HFFc6 (cell line): ENCODE data around the gene EGFL7. TPM values are rescaled to one million over a fixed set of nuclear protein-coding genes. Genes with fewer than 3 reads are reported as not detected.

Experiments used
- DNase-seq: peaks from one replicate; pipeline ENCODE4 v3.0.0-alpha.2; 2018
- H3K27ac Mint-ChIP-seq: 2 replicates; pipeline ENCODE4 v1.8.0; 2020; ENCODE audit warnings: mild to moderate bottlenecking, mixed read lengths
- H3K27me3 Mint-ChIP-seq: 2 replicates; pipeline ENCODE4 v1.8.0; 2021; ENCODE audit warnings: mild to moderate bottlenecking, moderate library complexity, mixed read lengths; ENCODE audit not compliant: insufficient read depth
- H3K36me3 Mint-ChIP-seq: 2 replicates; pipeline ENCODE4 v1.8.0; 2021; ENCODE audit warnings: low read depth, mixed read lengths
- H3K4me1 Mint-ChIP-seq: 2 replicates; pipeline ENCODE4 v1.8.0; 2020; ENCODE audit warnings: low read depth, mixed read lengths
- H3K4me3 Mint-ChIP-seq: 2 replicates; pipeline ENCODE4 v1.8.0; 2020; ENCODE audit warnings: mild to moderate bottlenecking, moderate library complexity, mixed read lengths
- H3K9me3 Mint-ChIP-seq: 2 replicates; pipeline ENCODE4 v1.8.0; 2020; ENCODE audit warnings: mild to moderate bottlenecking, mixed read lengths
- total RNA-seq, 6 experiments: library from RNA; stranded (reverse); fragmentation: NEBNext Ultra II Directional; extraction: Animal tissue kit (Norgen Biotek cat#: 25700); gene quantifications; 2 replicates in 1 of 6; 3 replicates in 5 of 6; pipeline ENCODE4 v1.2.3, GENCODE V29; 2021
- TF ChIP-seq, protein P1 (sequence below): fragments of 200-600 bp; sonication (generic); IDR thresholded peaks from 2 replicates; pipeline ENCODE4 v1.5.0; 2021; ENCODE audit warnings: antibody characterized with exemption, mild to moderate bottlenecking

The EGFL7 gene
- total RNA-seq, 6 experiments from 2014 or later, result 3.5 to 6.3 (median 5.6) TPM

DNA sequence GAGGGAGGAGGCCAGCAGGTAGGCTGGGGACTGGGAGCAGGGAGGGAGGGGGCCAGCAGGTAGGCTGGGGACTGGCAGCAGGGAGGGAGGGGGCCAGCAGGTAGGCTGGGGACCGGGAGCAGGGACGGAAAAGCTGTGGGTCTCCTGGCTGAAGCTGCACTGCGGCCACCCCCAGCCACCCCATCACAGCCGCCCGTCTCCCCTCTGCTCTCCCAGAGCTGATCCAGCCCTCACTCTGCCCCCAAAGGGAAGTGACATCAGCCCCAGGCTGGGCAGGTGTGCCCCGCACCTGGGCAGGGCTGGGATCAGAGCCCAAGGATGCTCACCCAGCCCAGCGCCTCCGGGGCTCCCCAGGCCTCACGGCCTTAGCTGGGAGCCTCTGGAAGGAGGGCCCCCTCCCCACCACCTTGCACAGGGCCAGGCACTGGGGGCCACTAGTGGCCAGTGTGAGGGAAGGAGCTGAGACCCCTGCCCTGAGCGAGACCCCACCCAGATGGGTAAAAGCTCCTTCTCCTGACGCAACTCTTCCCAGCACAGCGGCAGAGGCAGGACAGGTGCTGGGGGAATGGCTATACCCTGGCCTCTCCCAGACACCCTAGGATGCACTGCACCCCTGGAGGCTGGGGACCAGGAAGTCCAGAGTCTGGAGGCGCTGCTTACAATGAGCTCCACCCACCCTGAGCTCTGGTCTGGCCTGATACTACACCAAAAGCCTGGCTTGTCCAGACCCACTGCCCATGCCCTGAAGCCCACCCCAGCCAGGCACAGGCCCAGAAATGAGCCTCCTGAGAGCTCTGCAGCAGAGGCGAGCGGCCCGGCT is 13.0 kb downstream of the EGFL7 start:
- no peak for DNase-seq
- Mint-ChIP-seq H3K4me1 (no peaks in the 10 kb centered on the region), H3K36me3 (no peaks in the 10 kb centered on the region), H3K4me3 (no peak overlapping the region), H3K27me3 (no peaks in the 10 kb centered on the region; the same call in 1 of the 2 replicates), H3K9me3 (no peaks in the 10 kb centered on the region), H3K27ac (no peak overlapping the region)
- TF ChIP-seq, protein P1, sequence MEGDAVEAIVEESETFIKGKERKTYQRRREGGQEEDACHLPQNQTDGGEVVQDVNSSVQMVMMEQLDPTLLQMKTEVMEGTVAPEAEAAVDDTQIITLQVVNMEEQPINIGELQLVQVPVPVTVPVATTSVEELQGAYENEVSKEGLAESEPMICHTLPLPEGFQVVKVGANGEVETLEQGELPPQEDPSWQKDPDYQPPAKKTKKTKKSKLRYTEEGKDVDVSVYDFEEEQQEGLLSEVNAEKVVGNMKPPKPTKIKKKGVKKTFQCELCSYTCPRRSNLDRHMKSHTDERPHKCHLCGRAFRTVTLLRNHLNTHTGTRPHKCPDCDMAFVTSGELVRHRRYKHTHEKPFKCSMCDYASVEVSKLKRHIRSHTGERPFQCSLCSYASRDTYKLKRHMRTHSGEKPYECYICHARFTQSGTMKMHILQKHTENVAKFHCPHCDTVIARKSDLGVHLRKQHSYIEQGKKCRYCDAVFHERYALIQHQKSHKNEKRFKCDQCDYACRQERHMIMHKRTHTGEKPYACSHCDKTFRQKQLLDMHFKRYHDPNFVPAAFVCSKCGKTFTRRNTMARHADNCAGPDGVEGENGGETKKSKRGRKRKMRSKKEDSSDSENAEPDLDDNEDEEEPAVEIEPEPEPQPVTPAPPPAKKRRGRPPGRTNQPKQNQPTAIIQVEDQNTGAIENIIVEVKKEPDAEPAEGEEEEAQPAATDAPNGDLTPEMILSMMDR, result no peak

DNA sequence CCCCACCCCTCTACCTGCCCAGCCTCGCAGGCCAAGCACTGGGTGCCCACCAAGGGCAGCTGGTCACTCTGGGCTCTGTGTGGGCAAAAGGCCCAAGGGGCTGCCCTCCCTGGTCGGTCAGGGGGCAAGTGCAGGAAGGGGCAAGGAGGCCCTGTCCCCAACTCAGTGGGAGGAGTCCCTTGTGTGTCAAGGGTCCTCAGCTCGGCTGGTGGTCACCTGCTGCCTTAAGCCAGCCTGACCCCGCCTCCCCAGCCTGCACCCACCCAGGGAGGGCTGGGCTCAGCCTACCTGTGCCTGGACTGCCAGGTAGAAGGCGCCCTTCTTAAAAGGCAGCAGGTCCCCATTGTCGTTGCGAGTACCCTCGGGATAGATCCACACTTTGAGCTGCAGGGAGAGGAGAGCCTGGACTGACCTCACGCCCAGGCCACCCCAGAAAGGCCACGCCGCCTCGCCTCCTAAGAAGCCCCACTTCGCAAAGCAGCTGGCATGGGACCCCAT is 13.6 kb downstream of the EGFL7 start:
- DNase-seq, result no peak
- Mint-ChIP-seq H3K27ac (no peak overlapping the region), H3K4me3 (no peak overlapping the region), H3K27me3 (no peaks in the 10 kb centered on the region; the same call in 1 of the 2 replicates), H3K36me3 (no peaks in the 10 kb centered on the region), H3K4me1 (no peaks in the 10 kb centered on the region), H3K9me3 (no peaks in the 10 kb centered on the region)
- TF ChIP-seq, protein P1, result no peak

DNA sequence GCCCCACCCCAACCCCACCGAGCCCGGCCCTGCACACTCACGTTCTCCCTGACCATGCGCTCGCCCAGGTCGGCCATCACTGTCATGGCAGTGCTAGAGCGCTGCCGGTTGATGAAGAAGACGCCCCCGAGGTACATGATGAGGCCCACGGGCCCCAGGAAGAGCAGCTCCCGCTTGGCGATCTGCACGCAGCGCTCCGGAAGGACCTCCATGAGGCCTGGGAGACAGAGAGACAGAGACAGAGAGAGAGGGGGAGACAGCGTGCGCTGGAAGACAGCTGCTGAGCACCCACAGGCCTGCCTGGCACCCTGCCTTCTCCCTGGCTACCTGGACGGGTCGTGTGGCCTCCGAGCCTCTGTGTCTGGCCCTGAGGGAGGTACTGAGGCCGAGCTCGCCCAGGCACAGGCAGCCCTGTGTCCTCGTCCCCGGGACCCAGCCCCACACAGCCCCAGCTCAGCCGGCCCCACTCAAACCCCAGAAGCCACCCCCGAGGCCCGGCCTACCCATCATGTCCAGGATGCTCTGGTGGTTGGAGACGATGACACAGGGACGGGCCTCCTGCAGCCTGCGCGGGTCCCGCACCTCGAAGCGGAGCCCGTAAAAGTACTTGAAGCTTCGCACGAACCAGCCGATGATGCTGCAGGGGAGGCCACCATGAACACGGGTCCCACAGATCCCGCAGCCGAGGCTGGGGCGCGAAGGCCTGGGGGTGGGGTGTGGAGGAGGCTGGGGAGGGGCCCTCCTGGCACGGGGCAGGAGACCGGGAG is 14.4 kb downstream of the EGFL7 start:
- Mint-ChIP-seq H3K4me3 (no peak overlapping the region), H3K27ac (no peak overlapping the region), H3K36me3 (no peaks in the 10 kb centered on the region), H3K4me1 (no peaks in the 10 kb centered on the region), H3K9me3 (no peaks in the 10 kb centered on the region), H3K27me3 (no peaks in the 10 kb centered on the region; the same call in 1 of the 2 replicates)
- TF ChIP-seq, protein P1, result no peak
- no peak for DNase-seq

DNA sequence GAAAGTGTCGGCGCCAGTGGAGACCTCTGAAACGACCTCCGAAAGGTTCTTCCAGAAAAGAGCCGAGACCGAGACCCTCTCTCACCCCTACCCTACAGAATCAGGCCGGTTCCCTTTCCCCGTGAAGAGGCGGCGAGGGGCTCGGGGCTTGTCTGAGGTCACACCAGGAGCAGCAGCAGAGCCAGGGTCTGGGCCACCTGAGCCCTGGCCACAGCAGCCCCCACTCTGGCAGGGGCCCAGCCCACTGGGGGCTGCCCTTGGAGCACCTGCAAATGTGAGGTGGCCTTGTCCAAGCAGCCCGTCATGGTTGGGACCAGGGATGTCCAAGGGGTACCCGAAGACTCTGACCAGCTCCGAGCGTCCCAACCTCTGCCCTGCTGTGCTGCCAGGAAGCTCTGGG is 15.3 kb downstream of the EGFL7 start:
- DNase-seq, result no peak
- no peaks in the 10 kb centered on the region for H3K4me1 Mint-ChIP-seq
- H3K4me3 Mint-ChIP-seq, result no peak overlapping the region
- H3K27me3 Mint-ChIP-seq, result no peaks in the 10 kb centered on the region; the same call in 1 of the 2 replicates
- no peak overlapping the region for H3K27ac Mint-ChIP-seq
- H3K36me3 Mint-ChIP-seq, result no peaks in the 10 kb centered on the region
- H3K9me3 Mint-ChIP-seq, result no peaks in the 10 kb centered on the region
- TF ChIP-seq, protein P1, result no peak

DNA sequence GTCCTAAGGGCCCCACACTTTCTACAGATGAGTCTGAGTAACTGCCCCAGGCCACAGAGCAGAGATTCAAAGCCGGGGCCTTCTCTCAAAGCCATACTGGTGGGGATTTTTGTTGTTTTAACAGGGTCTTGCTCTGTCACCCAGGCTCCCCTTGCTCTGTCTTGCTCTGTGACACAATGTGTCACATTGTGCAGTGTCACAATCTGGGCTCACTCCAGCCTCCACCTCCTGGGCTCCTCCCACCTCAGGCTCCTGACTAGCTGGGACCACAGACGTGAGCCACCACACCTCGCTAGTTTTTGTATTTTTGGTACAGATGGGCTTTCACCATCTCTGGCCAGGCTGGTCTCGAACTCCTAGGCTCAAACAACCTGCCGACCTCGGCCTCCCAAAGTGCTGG is 15.9 kb downstream of the EGFL7 start:
- no peaks in the 10 kb centered on the region for H3K36me3 Mint-ChIP-seq
- TF ChIP-seq, protein P1, result no peak
- H3K9me3 Mint-ChIP-seq, result no peaks in the 10 kb centered on the region
- no peak overlapping the region for H3K4me3 Mint-ChIP-seq
- no peaks in the 10 kb centered on the region; the same call in 1 of the 2 replicates for H3K27me3 Mint-ChIP-seq
- H3K4me1 Mint-ChIP-seq, result no peaks in the 10 kb centered on the region
- no peak for DNase-seq
- H3K27ac Mint-ChIP-seq, result no peak overlapping the region
